NK-92 treated with Interleukin-12 subunit alpha and Interleukin-12 subunit beta, amount 100 ng/mL, for 24 hours (cell line): ENCODE measurements around the gene GTPBP1.

ENCODE experiments used
- DNase-seq: peaks from one replicate; lab custom pipeline; 2025; lab: John Stamatoyannopoulos, UW

The GTPBP1 gene

GRCh38 chr22:38760477-38761201 is 54.9 kb downstream of the GTPBP1 start:
- DNase-seq: no peak

GRCh38 chr22:38761202-38762162 is 55.7 kb downstream of the GTPBP1 start:
- DNase-seq: no peak

GRCh38 chr22:38762551-38762983 is 56.8 kb downstream of the GTPBP1 start:
- no peak for DNase-seq

GRCh38 chr22:38766076-38766777 is 60.5 kb downstream of the GTPBP1 start:
- DNase-seq: no peak

- no peak for DNase-seq
Measured at GRCh38 chr22:38767313-38767712, 61.6 kb downstream of the GTPBP1 start.

GRCh38 chr22:38768036-38768435 is 62.3 kb downstream of the GTPBP1 start:
- no peak for DNase-seq

GRCh38 chr22:38770257-38770949 is 64.7 kb downstream of the GTPBP1 start:
- no peak for DNase-seq

GRCh38 chr22:38772623-38772873 is 66.8 kb downstream of the GTPBP1 start:
- DNase-seq: no peak

- DNase-seq: no peak
Measured at GRCh38 chr22:38773363-38773946, 67.7 kb downstream of the GTPBP1 start.

GRCh38 chr22:38774496-38775166 is 68.9 kb downstream of the GTPBP1 start:
- no peak for DNase-seq

- no peak for DNase-seq
Measured at GRCh38 chr22:38775656-38776055, 69.9 kb downstream of the GTPBP1 start.

- DNase-seq: no peak
Measured at GRCh38 chr22:38776086-38776485, 70.3 kb downstream of the GTPBP1 start.

- no peak for DNase-seq
Measured at GRCh38 chr22:38777087-38777671, 71.4 kb downstream of the GTPBP1 start.

GRCh38 chr22:38781033-38781432 is 75.3 kb downstream of the GTPBP1 start:
- no peak for DNase-seq

- DNase-seq: no peak
Measured at GRCh38 chr22:38782402-38783094, 76.8 kb downstream of the GTPBP1 start.
